Measurements from ENCODE around the gene PAX2. TPM values are rescaled to one million over a fixed set of nuclear protein-coding genes. Genes with fewer than 3 reads are reported as not detected.
A peak's percentile ranks its signal among the peaks of the same experiment; 100 is the strongest.

The PAX2 gene
- total RNA-seq, 4 donors from 2014 or later = not detected

DNA sequence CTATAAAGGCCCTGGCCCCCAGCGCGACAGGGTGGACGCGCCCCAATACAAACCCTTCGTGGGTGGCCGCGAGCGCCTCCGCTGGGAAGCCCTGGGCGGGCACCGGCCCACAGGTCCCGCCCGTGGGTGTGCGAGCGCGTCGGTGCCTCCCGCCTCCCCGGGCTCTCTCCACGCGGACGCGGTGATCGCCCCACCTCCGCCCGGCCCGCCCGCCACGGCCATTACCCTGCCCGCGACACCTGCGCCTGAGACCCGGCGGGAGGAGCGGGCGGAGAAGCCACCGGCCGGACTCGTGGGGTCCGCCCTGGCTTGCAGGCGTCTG lies 81.2 kb downstream of the PAX2 start:
- Histone ChIP-seq H3K36me3 (no peaks in the 10 kb centered on the region), H3K27me3 (peaks cover 100% of the 10 kb centered on the region), H3K27ac (no peak overlapping the region), H3K4me1 (peaks cover 0 to 45% (median 32%) of the 10 kb centered on the region in 3 donors), H3K9me3 (no peaks in the 10 kb centered on the region), H3K4me3 (peak overlapping the region in 1 of 2 donors; percentile 51)
- no peak for TF ChIP-seq POLR2AphosphoS5 (IDR thresholded peaks at IDR 0.05)
- TF ChIP-seq POLR2A (IDR thresholded peaks at IDR 0.05) = no peak
- no peak for TF ChIP-seq EP300 (IDR thresholded peaks at IDR 0.05)
- TF ChIP-seq, protein P1, sequence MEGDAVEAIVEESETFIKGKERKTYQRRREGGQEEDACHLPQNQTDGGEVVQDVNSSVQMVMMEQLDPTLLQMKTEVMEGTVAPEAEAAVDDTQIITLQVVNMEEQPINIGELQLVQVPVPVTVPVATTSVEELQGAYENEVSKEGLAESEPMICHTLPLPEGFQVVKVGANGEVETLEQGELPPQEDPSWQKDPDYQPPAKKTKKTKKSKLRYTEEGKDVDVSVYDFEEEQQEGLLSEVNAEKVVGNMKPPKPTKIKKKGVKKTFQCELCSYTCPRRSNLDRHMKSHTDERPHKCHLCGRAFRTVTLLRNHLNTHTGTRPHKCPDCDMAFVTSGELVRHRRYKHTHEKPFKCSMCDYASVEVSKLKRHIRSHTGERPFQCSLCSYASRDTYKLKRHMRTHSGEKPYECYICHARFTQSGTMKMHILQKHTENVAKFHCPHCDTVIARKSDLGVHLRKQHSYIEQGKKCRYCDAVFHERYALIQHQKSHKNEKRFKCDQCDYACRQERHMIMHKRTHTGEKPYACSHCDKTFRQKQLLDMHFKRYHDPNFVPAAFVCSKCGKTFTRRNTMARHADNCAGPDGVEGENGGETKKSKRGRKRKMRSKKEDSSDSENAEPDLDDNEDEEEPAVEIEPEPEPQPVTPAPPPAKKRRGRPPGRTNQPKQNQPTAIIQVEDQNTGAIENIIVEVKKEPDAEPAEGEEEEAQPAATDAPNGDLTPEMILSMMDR (IDR thresholded peaks at IDR 0.05) = no peak
- WGBS, 2 donors (ENCODE audit: low coverage in 1 of 2) = no CpG with 5 or more reads among the region's 41 CpGs
- no peak for ATAC-seq

DNA sequence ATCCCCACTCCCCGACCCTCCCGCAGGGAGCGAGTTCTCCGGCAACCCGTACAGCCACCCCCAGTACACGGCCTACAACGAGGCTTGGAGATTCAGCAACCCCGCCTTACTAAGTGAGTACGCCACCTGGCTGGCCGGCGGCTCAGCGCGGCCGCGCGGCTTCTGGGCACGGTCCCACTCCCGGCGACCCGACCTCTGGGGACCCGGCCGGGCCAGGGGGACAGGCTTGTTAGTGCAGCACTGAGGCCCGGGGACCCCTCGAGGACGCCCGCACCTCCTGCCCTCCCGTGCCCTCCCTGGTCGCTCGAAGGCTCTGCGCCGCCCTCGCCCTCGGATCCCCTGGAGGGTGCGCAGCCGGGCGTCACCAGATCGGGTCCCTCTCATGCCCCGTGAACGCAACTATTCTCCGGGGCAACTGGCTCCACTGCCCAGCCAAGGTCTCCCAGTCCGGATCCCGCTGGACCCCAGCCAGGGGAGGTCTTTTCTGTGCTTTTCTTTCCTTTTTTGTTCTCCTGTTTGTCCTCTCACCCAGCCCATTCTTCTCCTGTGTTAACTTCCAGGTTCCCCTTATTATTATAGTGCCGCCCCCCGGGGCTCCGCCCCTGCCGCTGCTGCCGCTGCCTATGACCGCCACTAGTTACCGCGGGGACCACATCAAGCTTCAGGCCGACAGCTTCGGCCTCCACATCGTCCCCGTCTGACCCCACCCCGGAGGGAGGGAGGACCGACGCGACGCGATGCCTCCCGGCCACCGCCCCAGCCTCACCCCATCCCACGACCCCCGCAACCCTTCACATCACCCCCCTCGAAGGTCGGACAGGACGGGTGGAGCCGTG lies 81.8 kb downstream of the PAX2 start:
- H3K9me3 ChIP-seq = no peaks in the 10 kb centered on the region
- TF ChIP-seq POLR2A (IDR thresholded peaks at IDR 0.05) = no peak
- TF ChIP-seq, protein P1 (IDR thresholded peaks at IDR 0.05) = peak in 1 of 4 experiments; percentile 42
- TF ChIP-seq POLR2AphosphoS5 (IDR thresholded peaks at IDR 0.05) = no peak
- H3K27ac ChIP-seq = no peak overlapping the region
- H3K36me3 ChIP-seq = no peaks in the 10 kb centered on the region
- WGBS, 2 donors (ENCODE audit: low coverage in 1 of 2) = 0 to 2% methylated on average over 7 to 10 of the region's 68 CpGs
- H3K4me1 ChIP-seq = peaks cover 0 to 45% (median 32%) of the 10 kb centered on the region in 3 donors
- H3K27me3 ChIP-seq = peaks cover 100% of the 10 kb centered on the region
- H3K4me3 ChIP-seq = peak overlapping the region; percentile 2 to 51
- ATAC-seq = no peak

DNA sequence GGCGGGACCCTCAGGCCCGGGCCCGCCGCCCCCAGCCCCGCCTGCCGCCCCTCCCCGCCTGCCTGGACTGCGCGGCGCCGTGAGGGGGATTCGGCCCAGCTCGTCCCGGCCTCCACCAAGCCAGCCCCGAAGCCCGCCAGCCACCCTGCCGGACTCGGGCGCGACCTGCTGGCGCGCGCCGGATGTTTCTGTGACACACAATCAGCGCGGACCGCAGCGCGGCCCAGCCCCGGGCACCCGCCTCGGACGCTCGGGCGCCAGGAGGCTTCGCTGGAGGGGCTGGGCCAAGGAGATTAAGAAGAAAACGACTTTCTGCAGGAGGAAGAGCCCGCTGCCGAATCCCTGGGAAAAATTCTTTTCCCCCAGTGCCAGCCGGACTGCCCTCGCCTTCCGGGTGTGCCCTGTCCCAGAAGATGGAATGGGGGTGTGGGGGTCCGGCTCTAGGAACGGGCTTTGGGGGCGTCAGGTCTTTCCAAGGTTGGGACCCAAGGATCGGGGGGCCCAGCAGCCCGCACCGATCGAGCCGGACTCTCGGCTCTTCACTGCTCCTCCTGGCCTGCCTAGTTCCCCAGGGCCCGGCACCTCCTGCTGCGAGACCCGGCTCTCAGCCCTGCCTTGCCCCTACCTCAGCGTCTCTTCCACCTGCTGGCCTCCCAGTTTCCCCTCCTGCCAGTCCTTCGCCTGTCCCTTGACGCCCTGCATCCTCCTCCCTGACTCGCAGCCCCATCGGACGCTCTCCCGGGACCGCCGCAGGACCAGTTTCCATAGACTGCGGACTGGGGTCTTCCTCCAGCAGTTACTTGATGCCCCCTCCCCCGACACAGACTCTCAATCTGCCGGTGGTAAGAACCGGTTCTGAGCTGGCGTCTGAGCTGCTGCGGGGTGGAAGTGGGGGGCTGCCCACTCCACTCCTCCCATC lies 82.7 kb downstream of the PAX2 start:
- no peak for ATAC-seq
- Histone ChIP-seq H3K27me3 (peaks cover 100% of the 10 kb centered on the region), H3K9me3 (no peaks in the 10 kb centered on the region), H3K4me3 (peak overlapping the region; percentile 2 to 51), H3K27ac (no peak overlapping the region), H3K36me3 (no peaks in the 10 kb centered on the region), H3K4me1 (peaks cover 0 to 45% (median 32%) of the 10 kb centered on the region in 3 donors)
- TF ChIP-seq EP300 (IDR thresholded peaks at IDR 0.05) (no peak), POLR2AphosphoS5 (IDR thresholded peaks at IDR 0.05) (no peak), POLR2A (IDR thresholded peaks at IDR 0.05) (no peak)
- TF ChIP-seq, protein P1 (IDR thresholded peaks at IDR 0.05) = peak in 2 of 4 experiments; percentile 7 to 25
- WGBS, 2 donors (ENCODE audit: low coverage in 1 of 2) = 0 to 7% methylated on average over 1 to 25 of the region's 69 CpGs

DNA sequence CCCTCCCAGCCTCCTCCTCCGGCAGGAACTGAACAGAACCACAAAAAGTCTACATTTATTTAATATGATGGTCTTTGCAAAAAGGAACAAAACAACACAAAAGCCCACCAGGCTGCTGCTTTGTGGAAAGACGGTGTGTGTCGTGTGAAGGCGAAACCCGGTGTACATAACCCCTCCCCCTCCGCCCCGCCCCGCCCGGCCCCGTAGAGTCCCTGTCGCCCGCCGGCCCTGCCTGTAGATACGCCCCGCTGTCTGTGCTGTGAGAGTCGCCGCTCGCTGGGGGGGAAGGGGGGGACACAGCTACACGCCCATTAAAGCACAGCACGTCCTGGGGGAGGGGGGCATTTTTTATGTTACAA lies 83.3 kb downstream of the PAX2 start:
- no peak for TF ChIP-seq POLR2AphosphoS5 (IDR thresholded peaks at IDR 0.05)
- no peak for TF ChIP-seq POLR2A (IDR thresholded peaks at IDR 0.05)
- TF ChIP-seq EP300 (IDR thresholded peaks at IDR 0.05) = no peak
- TF ChIP-seq, protein P1 (IDR thresholded peaks at IDR 0.05) = no peak
- no peaks in the 10 kb centered on the region for H3K36me3 ChIP-seq
- no peak overlapping the region for H3K27ac ChIP-seq
- ATAC-seq = no peak
- H3K9me3 ChIP-seq = no peaks in the 10 kb centered on the region
- WGBS, 2 donors (ENCODE audit: low coverage in 1 of 2) = 8 to 10% methylated on average over 4 to 8 of the region's 20 CpGs
- peak overlapping the region in 1 of 2 donors; percentile 51 for H3K4me3 ChIP-seq
- peaks cover 0 to 45% (median 32%) of the 10 kb centered on the region in 3 donors for H3K4me1 ChIP-seq
- H3K27me3 ChIP-seq = peaks cover 97% of the 10 kb centered on the region
